Right kidney (tissue), 1 donor: ENCODE results near the gene CDK5R2.

Experiments
- DNase-seq: peaks from one replicate; pipeline ENCODE4 v3.0.0-alpha.2; 2016

Gene CDK5R2

GRCh38 chr2:218961651-218962570, 2.4 kb downstream of the CDK5R2 start:
- DNase-seq: peak; percentile 17

- DNase-seq: peak; percentile 76
These were observed 3.5 kb downstream of the CDK5R2 start for GRCh38 chr2:218962859-218963492.

- no peak for DNase-seq
These were observed 4.1 kb downstream of the CDK5R2 start for GRCh38 chr2:218963601-218964000.

GRCh38 chr2:218964041-218964771, 4.7 kb downstream of the CDK5R2 start:
- no peak for DNase-seq

GRCh38 chr2:218970894-218971293, 11.4 kb downstream of the CDK5R2 start:
- no peak for DNase-seq

GRCh38 chr2:218975060-218975777, 15.8 kb downstream of the CDK5R2 start:
- no peak for DNase-seq

GRCh38 chr2:218979846-218980734, 20.6 kb downstream of the CDK5R2 start:
- DNase-seq: peak; percentile 84

GRCh38 chr2:218980735-218981389, 21.4 kb downstream of the CDK5R2 start:
- DNase-seq: peak; percentile 33

- peak; percentile 36 for DNase-seq
These were observed 22.0 kb downstream of the CDK5R2 start for GRCh38 chr2:218981390-218981880.

- peak; percentile 62 for DNase-seq
These were observed 22.6 kb downstream of the CDK5R2 start for GRCh38 chr2:218981881-218982585.

GRCh38 chr2:218982586-218983262, 23.3 kb downstream of the CDK5R2 start:
- no peak for DNase-seq

GRCh38 chr2:218983263-218983933, 23.9 kb downstream of the CDK5R2 start:
- peak; percentile 29 for DNase-seq

- peak; percentile 30 for DNase-seq
These were observed 24.4 kb downstream of the CDK5R2 start for GRCh38 chr2:218983934-218984238.

- DNase-seq: peak; percentile 58
These were observed 25.0 kb downstream of the CDK5R2 start for GRCh38 chr2:218984239-218985020.

GRCh38 chr2:218985021-218985324, 25.5 kb downstream of the CDK5R2 start, which contains the start of gene FEV:
FEV (minus strand) TSS chr2:218985184; CDS start chr2:218985075, 109 bp downstream.
- no peak for DNase-seq

GRCh38 chr2:218985325-218986091, 26.0 kb downstream of the CDK5R2 start:
- DNase-seq: no peak

- no peak for DNase-seq
These were observed 26.8 kb downstream of the CDK5R2 start for GRCh38 chr2:218986148-218986761.
